Measurements from ENCODE around the gene NECTIN4. TPM values are rescaled to one million over a fixed set of nuclear protein-coding genes. Genes with fewer than 3 reads are reported as not detected.

The NECTIN4 gene
- total and polyA plus RNA-seq, 2 experiments from 2014 or later, result 0.16 TPM; not detected in 1

GRCh38 chr1:161077426-161077825, 11.9 kb downstream of the NECTIN4 start (continued):
- TF ChIP-seq CTCF (conservative IDR thresholded peaks at IDR 0.05; ENCODE audit: low read depth in 2 of 2) (no peak), EZH2 (IDR thresholded peaks at IDR 0.05; ENCODE audit: low read depth, unreplicated experiment) (no peak), ZNF114 (CRISPR knock-in tag; IDR thresholded peaks at IDR 0.05) (no peak), ZNF331 (CRISPR knock-in tag; IDR thresholded peaks at IDR 0.05; ENCODE audit: low read depth) (no peak), REST (IDR thresholded peaks at IDR 0.05; ENCODE audit: unreplicated experiment) (no peak), ETS1 (IDR thresholded peaks at IDR 0.05) (no peak), POLR2AphosphoS5 (IDR thresholded peaks at IDR 0.05; ENCODE audit: low read depth) (no peak)

- H2AFZ ChIP-seq, result no peak overlapping the region
- DNase-seq (ENCODE audit: low spot score) (no peak), ATAC-seq (no peak)
- no peaks in the 10 kb centered on the region for H3K79me2 ChIP-seq (replicated peaks; ENCODE audit: insufficient read depth)
- H3K36me3 Mint-ChIP-seq (ENCODE audit: low read depth), result no peaks in the 10 kb centered on the region
- peaks cover 8% of the 10 kb centered on the region; the same call in 1 of the 2 replicates for H3K4me1 ChIP-seq (ENCODE audit: insufficient read depth)
- peaks cover 15% of the 10 kb centered on the region for H3K27me3 Mint-ChIP-seq (ENCODE audit: insufficient read depth, low read depth, poor library complexity)
- no peak overlapping the region for H3K4me3 ChIP-seq
- H3K4me3 Mint-ChIP-seq, result no peak overlapping the region
- H3K27ac ChIP-seq (ENCODE audit: low read depth), result no peak overlapping the region
- H3K9me2 ChIP-seq (ENCODE audit: insufficient read depth), result no peaks in the 10 kb centered on the region; the same call in 1 of the 2 replicates
- H3K4me2 ChIP-seq, result no peak overlapping the region
- H3K4me1 Mint-ChIP-seq, result peaks cover 8% of the 10 kb centered on the region
- no peaks in the 10 kb centered on the region for H3K9me3 Mint-ChIP-seq
- H3K27me3 ChIP-seq (ENCODE audit: insufficient read depth), result no peaks in the 10 kb centered on the region
- no peak overlapping the region for H3K27ac Mint-ChIP-seq
- peaks cover 5% of the 10 kb centered on the region; the same call in 1 of the 2 replicates for H3F3A ChIP-seq (replicated peaks; ENCODE audit: low read depth)
- H3K36me3 ChIP-seq (ENCODE audit: insufficient read depth), result no peaks in the 10 kb centered on the region
- no peaks in the 10 kb centered on the region for H4K20me1 ChIP-seq (replicated peaks; ENCODE audit: insufficient read depth)
- TF ChIP-seq REST (IDR thresholded peaks at IDR 0.05; ENCODE audit: unreplicated experiment) (no peak), JUNB (IDR thresholded peaks at IDR 0.05; ENCODE audit: unreplicated experiment) (no peak), EZH2phosphoT487 (IDR thresholded peaks at IDR 0.05; ENCODE audit: unreplicated experiment) (no peak), STAT1 (IDR thresholded peaks at IDR 0.05; ENCODE audit: unreplicated experiment) (no peak), CTCF (conservative IDR thresholded peaks at IDR 0.05; ENCODE audit: low read depth in 2 of 2) (no peak), EZH2 (IDR thresholded peaks at IDR 0.05; ENCODE audit: low read depth, unreplicated experiment) (no peak), CREB1 (CRISPR knock-in tag; IDR thresholded peaks at IDR 0.05; ENCODE audit: low read depth) (no peak), ZNF114 (CRISPR knock-in tag; IDR thresholded peaks at IDR 0.05) (no peak)
Observed at GRCh38 chr1:161076410-161076809, 12.9 kb downstream of the NECTIN4 start.

Data from GM23338 (cell line).